PFSK-1 (cell line): Measurements from ENCODE around the gene TNS1.

Source experiments
- FOXP2 ChIP-seq: optimal IDR thresholded peaks from 2 replicates; pipeline ENCODE3; 2011; ENCODE audit warnings: borderline replicate concordance, control low read depth, inconsistent platforms; ENCODE audit not compliant: insufficient read depth; ENCODE audit errors: extremely low read length, extremely low read depth
- POLR2AphosphoS5 ChIP-seq: IDR thresholded peaks from 2 replicates; pipeline ENCODE4 v1.6.1; 2012; ENCODE audit warnings: low read depth, mild to moderate bottlenecking, control low read depth, low read length, moderate library complexity
- REST ChIP-seq, 2 experiments: IDR thresholded peaks; 2 replicates each; pipeline versions ENCODE4 v1.6.1 to v1.8.0; 2011 to 2012; ENCODE audit warnings: low read depth in 2 of 2, low read length in 2 of 2, control low read depth in 1 of 2, inconsistent platforms in 1 of 2, mild to moderate bottlenecking in 1 of 2, moderate library complexity in 1 of 2; ENCODE audit not compliant: insufficient read depth in 1 of 2
- SIN3A ChIP-seq: IDR thresholded peaks from 2 replicates; pipeline ENCODE4 v1.6.1; 2012; ENCODE audit warnings: mild to moderate bottlenecking, low read length, moderate library complexity, borderline replicate concordance; ENCODE audit not compliant: insufficient read depth
- TAF1 ChIP-seq: IDR thresholded peaks from 2 replicates; pipeline ENCODE4 v1.6.1; 2012; ENCODE audit warnings: low read length, control low read depth, borderline replicate concordance; ENCODE audit not compliant: insufficient read depth

TNS1 gene

GRCh38 chr2:218029366-218030360 lies 26.9 kb upstream of the TNS1 start:
- TF ChIP-seq REST (IDR thresholded peaks at IDR 0.05; ENCODE audit: insufficient read depth in 1 of 2, low read depth in 2 of 2, low read length in 2 of 2) (peak in 1 of 2 experiments; percentile 77; a peak in 2 of 4 replicates), POLR2AphosphoS5 (no peak)

- TF ChIP-seq FOXP2 (no peak), REST (IDR thresholded peaks at IDR 0.05; ENCODE audit: insufficient read depth in 1 of 2, low read depth in 2 of 2, low read length in 2 of 2) (no peak), TAF1 (no peak), SIN3A (no peak), POLR2AphosphoS5 (no peak)
These were observed 26.0 kb upstream of the TNS1 start for GRCh38 chr2:218028562-218029348.

- no peak for TF ChIP-seq REST (IDR thresholded peaks at IDR 0.05; ENCODE audit: insufficient read depth in 1 of 2, low read depth in 2 of 2, low read length in 2 of 2)
These were observed 25.3 kb upstream of the TNS1 start for GRCh38 chr2:218028189-218028495.

- TF ChIP-seq POLR2AphosphoS5 (no peak), REST (IDR thresholded peaks at IDR 0.05; ENCODE audit: insufficient read depth in 1 of 2, low read depth in 2 of 2, low read length in 2 of 2) (no peak)
These were observed 24.8 kb upstream of the TNS1 start for GRCh38 chr2:218027426-218028188.
